ENCODE measurements around the gene DLG2. TPM values are rescaled to one million over a fixed set of nuclear protein-coding genes. Genes with fewer than 3 reads are reported as not detected.

Gene DLG2
- total and polyA plus RNA-seq, 9 of the 15 experiments (the other 6 are each of a cell fraction or from before 2014, with no cell fraction given) = 0.52 to 1.6 (median 0.95) TPM

DNA sequence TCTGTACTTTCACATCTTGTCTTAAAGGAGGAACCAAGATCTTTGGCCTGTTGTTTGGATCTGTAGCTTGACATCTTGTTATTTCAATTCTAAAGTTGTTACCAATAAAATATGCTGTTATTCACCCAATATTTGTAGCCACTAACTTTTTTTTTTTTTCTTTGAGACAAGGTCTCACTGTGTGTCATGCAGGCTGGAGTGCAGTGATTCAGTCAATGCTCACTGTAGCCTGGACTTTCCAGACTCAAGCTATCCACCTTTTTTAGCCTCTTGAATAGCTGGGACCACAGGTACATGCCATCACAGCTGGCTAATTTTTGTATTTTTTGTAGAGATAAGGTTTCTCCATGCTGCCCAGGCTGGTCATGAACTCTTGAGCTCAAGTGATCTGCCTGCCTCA is 769.4 kb downstream of the DLG2 start (continued):
- no peak for TF ChIP-seq HDAC8 (tag; IDR thresholded peaks at IDR 0.05)
- no peak for TF ChIP-seq GABPB1 (CRISPR knock-in tag; IDR thresholded peaks at IDR 0.05)
- TF ChIP-seq, protein P1, sequence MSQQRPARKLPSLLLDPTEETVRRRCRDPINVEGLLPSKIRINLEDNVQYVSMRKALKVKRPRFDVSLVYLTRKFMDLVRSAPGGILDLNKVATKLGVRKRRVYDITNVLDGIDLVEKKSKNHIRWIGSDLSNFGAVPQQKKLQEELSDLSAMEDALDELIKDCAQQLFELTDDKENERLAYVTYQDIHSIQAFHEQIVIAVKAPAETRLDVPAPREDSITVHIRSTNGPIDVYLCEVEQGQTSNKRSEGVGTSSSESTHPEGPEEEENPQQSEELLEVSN (IDR thresholded peaks at IDR 0.05; ENCODE audit: borderline replicate concordance in 1 of 2, extremely low read depth in 1 of 2, insufficient read depth in 1 of 2, insufficient read length in 1 of 2, low read depth in 1 of 2, low read length in 1 of 2, poor library complexity in 1 of 2, severe bottlenecking in 1 of 2) = no peak
- TF ChIP-seq, protein P2, sequence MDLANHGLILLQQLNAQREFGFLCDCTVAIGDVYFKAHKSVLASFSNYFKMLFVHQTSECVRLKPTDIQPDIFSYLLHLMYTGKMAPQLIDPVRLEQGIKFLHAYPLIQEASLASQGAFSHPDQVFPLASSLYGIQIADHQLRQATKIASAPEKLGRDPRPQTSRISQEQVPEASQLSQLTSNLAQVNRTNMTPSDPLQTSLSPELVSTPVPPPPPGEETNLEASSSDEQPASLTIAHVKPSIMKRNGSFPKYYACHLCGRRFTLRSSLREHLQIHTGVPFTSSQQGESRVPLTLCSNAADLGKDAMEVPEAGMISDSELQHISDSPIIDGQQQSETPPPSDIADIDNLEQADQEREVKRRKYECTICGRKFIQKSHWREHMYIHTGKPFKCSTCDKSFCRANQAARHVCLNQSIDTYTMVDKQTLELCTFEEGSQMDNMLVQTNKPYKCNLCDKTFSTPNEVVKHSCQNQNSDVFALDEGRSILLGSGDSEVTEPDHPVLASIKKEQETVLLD (IDR thresholded peaks at IDR 0.05) = no peak
- no peak for TF ChIP-seq MTA2 (IDR thresholded peaks at IDR 0.05; ENCODE audit: low read depth)

DNA sequence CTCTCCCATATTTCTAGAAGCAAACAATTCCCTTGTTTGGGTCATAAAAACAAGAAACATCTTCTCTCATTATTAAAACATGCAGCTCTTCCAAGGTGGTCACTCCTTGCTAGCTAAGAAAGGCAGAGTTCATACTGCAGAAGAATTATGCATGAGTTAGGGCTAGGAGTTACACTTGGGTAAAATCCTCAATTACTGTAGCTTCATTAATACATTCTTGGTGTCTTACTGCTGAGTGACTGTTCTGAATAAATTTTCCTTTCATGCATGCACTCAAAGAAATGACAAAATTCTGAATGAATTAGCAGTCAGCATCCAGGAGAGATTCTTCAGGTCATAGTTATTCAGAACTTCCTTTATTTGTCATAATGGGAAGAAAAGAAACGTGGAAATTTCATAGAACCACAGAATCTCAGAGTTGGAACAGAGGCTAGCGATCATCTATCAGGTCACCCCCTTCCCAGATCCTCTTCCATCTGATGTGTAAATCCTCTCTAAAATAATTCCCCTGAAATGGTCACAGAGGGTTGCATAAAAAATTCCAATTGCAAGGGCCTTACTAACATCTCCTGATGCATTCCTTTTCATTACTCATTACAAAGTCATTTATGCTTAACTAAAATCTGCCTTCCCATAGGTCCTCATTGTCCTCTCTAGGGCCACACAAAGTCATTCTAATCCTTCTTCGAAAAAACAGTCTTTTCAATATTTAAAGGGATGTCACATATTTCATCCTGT is 771.5 kb downstream of the DLG2 start:
- intact Hi-C loops (cut with micrococcal nuclease) = no loop called here
- DNase-seq (ENCODE audit: extremely low read depth in 1 of 4, low spot score in 3 of 4) (no peak), FAIRE-seq (no peak), ATAC-seq (no peak)
- no peaks in the 10 kb centered on the region for H3K27me3 ChIP-seq (ENCODE audit: control insufficient read depth in 2 of 2, insufficient read depth in 2 of 2, low read length in 2 of 2)
- no peak overlapping the region for H3K4me2 ChIP-seq (ENCODE audit: insufficient read depth, low read length)
- no peaks in the 10 kb centered on the region for H4K20me1 ChIP-seq (replicated peaks; ENCODE audit: control insufficient read depth, insufficient read depth, low read length)
- no peaks in the 10 kb centered on the region for H3K4me1 ChIP-seq (replicated peaks in 1 of 2; ENCODE audit: control insufficient read depth in 2 of 2, insufficient read depth in 2 of 2, low read length in 2 of 2)
- CTCF ChIA-PET (ENCODE audit: low intra/inter-chr PET ratio) = no interaction called here
- H2AFZ ChIP-seq (ENCODE audit: low read depth, low read length) = no peak overlapping the region
- TF ChIP-seq ZNF174 (CRISPR knock-in tag; IDR thresholded peaks at IDR 0.05) (no peak), FOSL1 (tag; conservative IDR thresholded peaks at IDR 0.05) (no peak), SETDB1 (IDR thresholded peaks at IDR 0.05; ENCODE audit: low read length) (no peak), ID3 (CRISPR knock-in tag; IDR thresholded peaks at IDR 0.05) (no peak), ID3 (tag; IDR thresholded peaks at IDR 0.05) (no peak)
- no peak overlapping the region for H3K27ac ChIP-seq (ENCODE audit: extremely low read depth, low read depth, low read length)
- H3K79me2 ChIP-seq (ENCODE audit: control insufficient read depth, insufficient read depth, low read length) = no peaks in the 10 kb centered on the region
- no peaks in the 10 kb centered on the region for H3K9me1 ChIP-seq (ENCODE audit: control insufficient read depth, insufficient read depth, low read length)
- no peak overlapping the region for H3K9ac ChIP-seq (ENCODE audit: insufficient read depth in 1 of 2, low read depth in 2 of 2, low read length in 2 of 2)
- WGBS (ENCODE audit: insufficient coverage, low coverage, missing lambda C conversion rate) = 0% methylated on average over 3 of the region's 3 CpGs
- H3K9me3 ChIP-seq (replicated peaks; ENCODE audit: control insufficient read depth, insufficient read depth, low read depth, low read length) = peaks cover 3% of the 10 kb centered on the region
- no TSS peak for BruUV-seq (replicated peaks)
- no peaks in the 10 kb centered on the region for H3K36me3 ChIP-seq (ENCODE audit: control insufficient read depth, insufficient read depth, low read length)
- in situ Hi-C loops (cut with MboI) = no loop called here
- no peak overlapping the region for H3K4me3 ChIP-seq
- POLR2A ChIA-PET = no interaction called here

All from K562 (cell line).